Panc1 (cell line): ENCODE data around the gene KCNN3. TPM values are rescaled to one million over a fixed set of nuclear protein-coding genes. Genes with fewer than 3 reads are reported as not detected.

Experiments used
- ATAC-seq: fragments of 200-7000 bp; cut with Tn5 transposase; 2 replicates; pipeline ENCODE4 v1.9.1; 2020; ENCODE audit warnings: mild to moderate bottlenecking, moderate library complexity
- BruUV-seq: library from RNA; stranded (reverse); fragments of 400-500 nt; replicated peaks from 2 replicates; lab custom pipeline; 2021; lab: Mats Ljungman, UMichigan
- CTCF ChIA-PET: fragments of 300-600 bp; sonication (Branson Sonifier 250); formaldehyde crosslinking; loops from one replicate; lab custom pipeline; 2022; ENCODE audit warnings: antibody characterized with exemption; lab: Charles Lee
- POLR2A ChIA-PET: fragments of 300-600 bp; sonication (Branson Sonifier 250); formaldehyde crosslinking; loops from one replicate; lab custom pipeline; 2022; ENCODE audit warnings: antibody characterized with exemption; lab: Charles Lee
- DNase-seq: peaks from one replicate; pipeline ENCODE4 v3.0.0-alpha.2; 2010; ENCODE audit warnings: low read depth, low spot score
- H3K27ac ChIP-seq: 2 replicates; pipeline ENCODE4 v1.5.1; 2011; ENCODE audit warnings: mild to moderate bottlenecking, low read length, inconsistent platforms
- H3K27me3 ChIP-seq: fragments of 200-500 bp; sonication (Bioruptor generic); 2 replicates; pipeline ENCODE4 v1.6.0; 2014; ENCODE audit warnings: low read length, inconsistent platforms; ENCODE audit not compliant: control insufficient read depth, insufficient read depth
- H3K36me3 ChIP-seq: fragments of 200-500 bp; sonication (Bioruptor generic); 2 replicates; pipeline ENCODE4 v1.5.1; 2014; ENCODE audit warnings: inconsistent platforms, mild to moderate bottlenecking, low read length, moderate library complexity; ENCODE audit not compliant: control insufficient read depth, insufficient read depth
- H3K4me1 ChIP-seq: 2 replicates; pipeline ENCODE4 v1.5.1; 2011; ENCODE audit warnings: inconsistent platforms, mild to moderate bottlenecking, low read length, moderate library complexity; ENCODE audit not compliant: control insufficient read depth, insufficient read depth
- H3K4me3 ChIP-seq, 2 experiments: 2 replicates each; pipeline ENCODE4 v1.5.1; 2011 to 2012; ENCODE audit warnings: low read depth in 2 of 2, low read length in 2 of 2, mild to moderate bottlenecking in 2 of 2, inconsistent platforms in 1 of 2, moderate library complexity in 1 of 2
- H3K9me3 ChIP-seq: fragments of 200-500 bp; sonication (Bioruptor generic); 2 replicates; pipeline ENCODE4 v1.5.1; 2014; ENCODE audit warnings: low read depth, mild to moderate bottlenecking, inconsistent platforms, low read length, moderate library complexity; ENCODE audit not compliant: control insufficient read depth, insufficient read depth
- CTCF ChIP-seq: fragments of 450-650 bp; IDR thresholded peaks from 2 replicates; pipeline ENCODE4 v1.5.1; 2017; ENCODE audit warnings: mild to moderate bottlenecking
- REST ChIP-seq, 2 experiments: IDR thresholded peaks; 2 replicates each; pipeline ENCODE4 v1.6.1; 2011 to 2012; ENCODE audit warnings: low read depth in 2 of 2, control low read depth in 1 of 2, low read length in 1 of 2, mild to moderate bottlenecking in 1 of 2, moderate library complexity in 1 of 2; ENCODE audit not compliant: insufficient read depth in 1 of 2
- SIN3A ChIP-seq: IDR thresholded peaks from 2 replicates; pipeline ENCODE4 v1.6.1; 2012; ENCODE audit warnings: low read depth, mild to moderate bottlenecking, low read length, moderate library complexity, borderline replicate concordance; ENCODE audit not compliant: insufficient read depth
- in situ Hi-C: cut with HindIII; loops from 2 replicates; pipeline ENCODE4 v1.10.0; 2016; ENCODE audit warnings: low sequenced_read_pairs, low pct_unique_long_range_greater_than_20kb
- intact Hi-C: fragments of 100-400 bp; cut with micrococcal nuclease; formaldehyde crosslinking; loops from one replicate; pipeline ENCODE4 v1.10.0; 2022; ENCODE audit not compliant: unreplicated experiment
- total RNA-seq: library from RNA; stranded (reverse); gene quantifications from one replicate; pipeline ENCODE4 v1.2.1, GENCODE V29; 2021; ENCODE audit not compliant: unreplicated experiment

The KCNN3 gene
- total RNA-seq, 1 experiment from 2014 or later = 0.05 TPM

DNA sequence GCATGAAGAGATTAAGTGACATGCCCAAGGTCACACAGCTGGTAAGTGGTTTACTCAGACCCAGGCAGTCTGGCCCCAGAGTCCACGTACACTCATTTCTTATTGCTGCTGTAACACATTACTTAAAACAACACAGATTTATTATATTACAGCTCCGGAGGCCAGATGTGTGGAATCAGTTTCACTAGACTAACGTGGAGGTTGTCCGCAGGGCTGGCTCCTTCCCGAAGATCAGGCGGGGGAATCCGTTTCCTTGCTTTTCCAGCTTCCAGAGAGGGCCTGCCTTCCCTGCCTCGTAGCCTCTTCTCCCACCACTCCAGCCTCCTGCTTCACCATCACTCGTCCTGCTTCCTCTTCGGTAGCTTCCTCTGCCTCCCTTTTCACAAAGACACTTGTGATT is 81.2 kb downstream of the KCNN3 start:
- in situ Hi-C loops = no loop called here
- Histone ChIP-seq H3K27ac (no peak overlapping the region), H3K36me3 (no peaks in the 10 kb centered on the region), H3K27me3 (peaks cover 14% of the 10 kb centered on the region; the same call in 1 of the 2 replicates), H3K4me1 (no peaks in the 10 kb centered on the region), H3K4me3 (no peak overlapping the region), H3K9me3 (no peaks in the 10 kb centered on the region)
- TF ChIP-seq REST (IDR thresholded peaks at IDR 0.05; ENCODE audit: insufficient read depth in 1 of 2, low read depth in 2 of 2, low read length in 1 of 2) (no peak), SIN3A (no peak), CTCF (no peak)
- CTCF ChIA-PET = no interaction called here
- no TSS peak for BruUV-seq
- intact Hi-C loops = no loop called here
- POLR2A ChIA-PET = interaction anchor here (0.6 kb wide), 1 partner anchor 167 kb away, joined by 3 read pairs; the partner anchor contains the start of gene PBXIP1
- ATAC-seq (no peak), DNase-seq (no peak)

DNA sequence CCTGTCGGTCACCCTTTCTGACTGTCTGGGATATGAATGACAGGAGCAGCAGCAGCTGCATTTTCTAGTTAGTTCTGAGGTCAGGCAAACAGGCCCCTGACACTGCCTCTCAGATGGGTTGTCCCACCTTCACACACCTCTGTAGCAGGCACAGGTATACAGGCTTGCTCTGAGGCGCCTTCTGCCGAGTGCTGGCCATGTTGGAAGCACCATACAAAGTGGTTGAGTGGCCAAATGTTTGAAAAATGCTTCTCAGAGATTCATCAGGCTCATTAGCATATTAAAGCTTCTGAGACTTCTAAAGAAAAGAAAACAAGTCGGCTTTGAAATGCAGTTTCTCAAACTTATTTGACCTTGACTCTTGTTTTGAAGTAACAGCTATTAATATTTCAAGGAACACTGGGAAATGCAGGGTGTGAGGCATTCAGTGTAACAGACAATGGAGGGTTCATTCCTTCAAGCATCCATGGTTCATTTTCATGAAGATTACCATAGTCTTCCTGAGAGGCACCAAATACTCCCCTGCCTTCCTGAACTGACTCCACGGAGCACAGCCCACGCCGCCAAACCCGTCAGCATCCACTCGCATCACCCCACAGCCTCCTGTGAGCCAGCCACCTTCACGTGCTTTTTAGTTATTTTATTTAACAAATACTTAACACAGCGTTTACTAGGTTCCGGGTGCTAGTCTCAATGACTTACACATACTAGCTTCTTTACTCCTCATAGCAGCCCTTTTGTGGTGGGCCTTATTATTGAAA is 81.8 kb downstream of the KCNN3 start:
- H3K27me3 ChIP-seq = peaks cover 14% of the 10 kb centered on the region; the same call in 1 of the 2 replicates
- ChIA-PET POLR2A (no interaction called here), CTCF (no interaction called here)
- no peak for ATAC-seq
- H3K4me1 ChIP-seq = no peaks in the 10 kb centered on the region
- no peak overlapping the region for H3K27ac ChIP-seq
- no TSS peak for BruUV-seq
- no peak for DNase-seq
- intact Hi-C loops = no loop called here
- H3K9me3 ChIP-seq = no peaks in the 10 kb centered on the region
- no peak for TF ChIP-seq SIN3A
- no peak for TF ChIP-seq CTCF
- TF ChIP-seq REST (IDR thresholded peaks at IDR 0.05; ENCODE audit: insufficient read depth in 1 of 2, low read depth in 2 of 2, low read length in 1 of 2) = no peak
- in situ Hi-C loops = no loop called here
- H3K4me3 ChIP-seq = no peak overlapping the region
- no peaks in the 10 kb centered on the region for H3K36me3 ChIP-seq
